ENCODE data around the gene SDR42E1.

Gene SDR42E1

GRCh38 chr16:82040296-82040695, 29.0 kb upstream of the SDR42E1 start:
- no peak for TF ChIP-seq CTCF (IDR thresholded peaks at IDR 0.05; ENCODE audit: insufficient read depth, low read depth, low read length, missing control alignments)
- no peak for DNase-seq (ENCODE audit: low read depth)
- H3K4me3 ChIP-seq (ENCODE audit: low read depth, low read length), result no peak overlapping the region

- no peak for TF ChIP-seq CTCF (IDR thresholded peaks at IDR 0.05; ENCODE audit: insufficient read depth, low read depth, low read length, missing control alignments)
- H3K4me3 ChIP-seq (ENCODE audit: low read depth, low read length), result no peak overlapping the region
- DNase-seq (ENCODE audit: low read depth), result no peak
These were observed 26.4 kb upstream of the SDR42E1 start for GRCh38 chr16:82037666-82038065.

DNA sequence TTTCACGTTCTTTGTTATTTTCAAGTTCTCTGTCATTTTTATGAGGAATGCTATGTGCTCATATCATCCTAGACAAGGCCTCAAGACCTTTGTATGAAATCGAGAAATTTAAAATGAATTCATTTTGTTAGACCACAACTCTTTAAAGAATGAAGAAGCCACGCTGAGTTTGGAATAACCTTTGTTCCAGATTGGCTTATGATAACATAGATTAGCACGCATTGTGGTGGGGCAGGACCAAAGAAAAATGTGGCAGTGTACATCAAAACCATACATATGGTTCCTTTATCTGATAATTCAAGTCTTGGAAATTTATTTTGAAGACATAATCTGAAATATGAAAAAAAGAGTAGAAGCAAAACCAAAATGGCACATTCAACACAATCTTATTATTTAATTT, 26.0 kb upstream of the SDR42E1 start:
- no peak for TF ChIP-seq CTCF (IDR thresholded peaks at IDR 0.05; ENCODE audit: insufficient read depth, low read depth, low read length, missing control alignments)
- no peak for DNase-seq (ENCODE audit: low read depth)
- no peak overlapping the region for H3K4me3 ChIP-seq (ENCODE audit: low read depth, low read length)

- TF ChIP-seq CTCF (IDR thresholded peaks at IDR 0.05; ENCODE audit: insufficient read depth, low read depth, low read length, missing control alignments), result no peak
- DNase-seq (ENCODE audit: low read depth), result no peak
- no peak within 1 kb of the TSS for H3K4me3 ChIP-seq (ENCODE audit: low read depth, low read length)
These were observed 23.8 kb upstream of the SDR42E1 start, which contains the start of gene HSD17B2 for GRCh38 chr16:82034981-82035612. Gene HSD17B2, plus strand, starts transcription at chr16:82035253. Its CDS starts 172 bp downstream, at chr16:82035425.

- TF ChIP-seq CTCF (IDR thresholded peaks at IDR 0.05; ENCODE audit: insufficient read depth, low read depth, low read length, missing control alignments), result no peak
- no peak overlapping the region for H3K4me3 ChIP-seq (ENCODE audit: low read depth, low read length)
- DNase-seq (ENCODE audit: low read depth), result no peak
These were observed 22.5 kb upstream of the SDR42E1 start for GRCh38 chr16:82033683-82034300.

GRCh38 chr16:82033006-82033405, 21.7 kb upstream of the SDR42E1 start:
- H3K4me3 ChIP-seq (ENCODE audit: low read depth, low read length), result no peak overlapping the region
- no peak for TF ChIP-seq CTCF (IDR thresholded peaks at IDR 0.05; ENCODE audit: insufficient read depth, low read depth, low read length, missing control alignments)
- no peak for DNase-seq (ENCODE audit: low read depth)

Data from GM12865 (cell line).